HepG2 (cell line): ENCODE results near the gene SSNA1. TPM values are rescaled to one million over a fixed set of nuclear protein-coding genes. Genes with fewer than 3 reads are reported as not detected.

Experiments used
- MAFG ChIP-seq: sonication (generic); formaldehyde crosslinking; IDR thresholded peaks from 2 replicates; pipeline ENCODE4 v1.5.1; 2020; ENCODE audit warnings: mild to moderate bottlenecking, missing genetic modification reagents
- MXD1 ChIP-seq: sonication (generic); formaldehyde crosslinking; IDR thresholded peaks from 2 replicates; pipeline ENCODE4 v1.4.0; 2020; ENCODE audit warnings: mild to moderate bottlenecking, missing genetic modification reagents
- MZF1 ChIP-seq: sonication (generic); formaldehyde crosslinking; IDR thresholded peaks from 2 replicates; pipeline ENCODE4 v1.8.1; 2023; ENCODE audit warnings: mild to moderate bottlenecking, missing genetic modification reagents, borderline replicate concordance
- SMAD3 ChIP-seq: sonication (generic); formaldehyde crosslinking; IDR thresholded peaks from 2 replicates; pipeline ENCODE4 v1.4.0; 2020; ENCODE audit warnings: missing genetic modification reagents
- ZNF282 ChIP-seq: fragments of 450-650 bp; IDR thresholded peaks from 2 replicates; pipeline ENCODE4 v1.6.1; 2018; ENCODE audit not compliant: partially characterized antibody
- ZNF318 ChIP-seq: sonication (generic); formaldehyde crosslinking; IDR thresholded peaks from 2 replicates; pipeline ENCODE4 v1.4.0; 2020; ENCODE audit warnings: mild to moderate bottlenecking, missing genetic modification reagents
- ZNF616 ChIP-seq: sonication (generic); formaldehyde crosslinking; IDR thresholded peaks from 2 replicates; pipeline ENCODE4 v1.5.0; 2020; ENCODE audit warnings: low read depth, mild to moderate bottlenecking, missing genetic modification reagents
- polyA plus RNA-seq, 8 experiments: library from polyadenylated mRNA; depleted of rRNA in 3 of 8; stranded (reverse) in 7 of 8; unstranded in 1 of 8; fragments of >200 nt; fragmentation: Illumina TruSeq in 4 of 8; extraction: Trizol in 4 of 8; gene quantifications; 2 replicates each; pipeline versions ENCODE4 v1.2.1 to v1.2.3, GENCODE V29; 2011 to 2016; ENCODE audit warnings: low read depth in 4 of 8, missing spikeins in 1 of 8, mixed read lengths in 1 of 8; ENCODE audit not compliant: insufficient read depth in 1 of 8
- total RNA-seq, 5 experiments: library from RNA; depleted of rRNA; stranded (reverse); fragments of >200 nt; fragmentation: Illumina TruSeq; extraction: Trizol; gene quantifications; 2 replicates each; pipeline ENCODE4 v1.2.3, GENCODE V29; 2016; ENCODE audit warnings: low read depth in 1 of 5

The SSNA1 gene
- total and polyA plus RNA-seq, 2 of the 13 experiments (the other 11 are each of a cell fraction or from before 2014, with no cell fraction given) = 35.9 to 49.4 TPM

DNA sequence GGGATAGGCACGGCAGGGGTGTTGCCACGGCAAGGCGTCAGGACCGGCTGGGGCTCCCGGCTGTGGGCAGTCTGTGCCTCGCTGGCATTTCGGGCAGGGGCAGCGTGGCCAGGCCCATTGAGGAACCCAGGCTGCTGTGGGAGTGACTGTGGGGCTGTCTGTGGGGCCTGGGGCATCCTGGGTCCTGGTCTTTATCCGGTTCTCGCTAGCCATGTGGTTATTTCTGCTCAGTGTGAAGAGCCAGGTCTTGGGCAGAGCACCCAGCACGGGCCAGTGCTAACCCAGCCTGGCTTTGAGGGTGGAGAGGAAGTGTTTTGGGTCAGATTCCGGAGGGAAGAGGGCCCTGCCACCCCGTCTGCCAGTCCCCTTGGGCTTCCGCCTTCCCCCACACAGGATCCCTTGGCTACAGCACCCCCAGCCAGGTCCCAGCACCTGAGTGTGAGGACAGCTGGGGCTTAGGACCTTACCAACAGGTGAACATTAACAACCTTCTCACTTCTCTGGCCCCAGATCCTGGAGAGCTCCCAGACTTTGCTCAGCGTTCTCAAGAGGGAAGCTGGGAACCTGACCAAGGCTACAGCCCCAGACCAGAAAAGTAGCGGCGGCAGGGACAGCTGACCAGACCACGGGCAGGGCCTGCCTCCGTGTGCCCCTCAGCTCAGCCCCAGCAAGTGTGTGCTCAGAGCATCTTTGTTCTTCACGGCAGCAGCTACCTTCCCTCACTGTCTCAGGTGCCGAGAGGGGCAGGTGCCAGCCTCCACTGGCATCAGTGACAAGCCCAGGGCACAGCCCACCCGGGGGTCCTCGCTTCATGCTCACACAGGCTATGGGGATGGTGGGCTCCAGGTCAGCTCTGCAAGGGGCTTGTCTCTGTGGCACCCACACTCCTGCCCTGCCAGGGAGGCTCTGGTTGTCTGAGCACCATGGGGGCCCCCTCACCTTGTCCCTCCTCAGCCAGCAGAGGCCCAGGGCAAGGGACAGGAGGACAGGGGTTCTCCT is 1.1 kb downstream of the SSNA1 start (continued):
- no peak for TF ChIP-seq ZNF282
- no peak for TF ChIP-seq SMAD3
- TF ChIP-seq MAFG (CRISPR knock-in tag) = no peak
- no peak for TF ChIP-seq MXD1 (CRISPR knock-in tag)
- no peak for TF ChIP-seq ZNF318
- no peak for TF ChIP-seq MZF1 (CRISPR knock-in tag)
- no peak for TF ChIP-seq ZNF616 (CRISPR knock-in tag)
- TF ChIP-seq, all 625 proteins: peak for 14
